Brain microvascular endothelial cell (primary cell): ENCODE data around the gene SLC34A2.
"Not testable (repeated sequence)": the region's sequence is repeated elsewhere in the genome, so short reads cannot be mapped to it uniquely, and the experiment has no call there.

ENCODE experiments used
- DNase-seq: peaks from one replicate; pipeline ENCODE4 v3.0.0-alpha.2; 2020
- H3K27ac ChIP-seq: fragments of 250-450 bp; sonication (Bioruptor Pico); 2 replicates; pipeline ENCODE4 v1.5.1; 2020; ENCODE audit warnings: mild to moderate bottlenecking, moderate library complexity
- H3K27me3 ChIP-seq: fragments of 250-450 bp; sonication (Bioruptor Pico); replicated peaks from 2 replicates; pipeline ENCODE4 v1.5.1; 2020; ENCODE audit warnings: mild to moderate bottlenecking
- H3K36me3 ChIP-seq: fragments of 250-450 bp; sonication (Bioruptor Pico); replicated peaks from 2 replicates; pipeline ENCODE4 v1.5.1; 2020; ENCODE audit warnings: mild to moderate bottlenecking
- H3K4me3 ChIP-seq: 2 replicates; pipeline ENCODE4 v1.5.1; 2011; ENCODE audit warnings: low read depth, mild to moderate bottlenecking, control low read depth, low read length, moderate library complexity
- in situ Hi-C: cut with HindIII; loops from 2 replicates; pipeline ENCODE4 v1.10.0; 2017; ENCODE audit warnings: low sequenced_read_pairs, low pct_ligation_motif_present
- TF ChIP-seq, protein P1 (sequence below): IDR thresholded peaks from 2 replicates; pipeline ENCODE4 v1.5.1; 2011; ENCODE audit warnings: low read depth, mild to moderate bottlenecking, moderate library complexity, low read length, control low read depth, inconsistent platforms; ENCODE audit errors: missing control alignments

The SLC34A2 gene, protein sequence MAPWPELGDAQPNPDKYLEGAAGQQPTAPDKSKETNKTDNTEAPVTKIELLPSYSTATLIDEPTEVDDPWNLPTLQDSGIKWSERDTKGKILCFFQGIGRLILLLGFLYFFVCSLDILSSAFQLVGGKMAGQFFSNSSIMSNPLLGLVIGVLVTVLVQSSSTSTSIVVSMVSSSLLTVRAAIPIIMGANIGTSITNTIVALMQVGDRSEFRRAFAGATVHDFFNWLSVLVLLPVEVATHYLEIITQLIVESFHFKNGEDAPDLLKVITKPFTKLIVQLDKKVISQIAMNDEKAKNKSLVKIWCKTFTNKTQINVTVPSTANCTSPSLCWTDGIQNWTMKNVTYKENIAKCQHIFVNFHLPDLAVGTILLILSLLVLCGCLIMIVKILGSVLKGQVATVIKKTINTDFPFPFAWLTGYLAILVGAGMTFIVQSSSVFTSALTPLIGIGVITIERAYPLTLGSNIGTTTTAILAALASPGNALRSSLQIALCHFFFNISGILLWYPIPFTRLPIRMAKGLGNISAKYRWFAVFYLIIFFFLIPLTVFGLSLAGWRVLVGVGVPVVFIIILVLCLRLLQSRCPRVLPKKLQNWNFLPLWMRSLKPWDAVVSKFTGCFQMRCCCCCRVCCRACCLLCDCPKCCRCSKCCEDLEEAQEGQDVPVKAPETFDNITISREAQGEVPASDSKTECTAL

DNA sequence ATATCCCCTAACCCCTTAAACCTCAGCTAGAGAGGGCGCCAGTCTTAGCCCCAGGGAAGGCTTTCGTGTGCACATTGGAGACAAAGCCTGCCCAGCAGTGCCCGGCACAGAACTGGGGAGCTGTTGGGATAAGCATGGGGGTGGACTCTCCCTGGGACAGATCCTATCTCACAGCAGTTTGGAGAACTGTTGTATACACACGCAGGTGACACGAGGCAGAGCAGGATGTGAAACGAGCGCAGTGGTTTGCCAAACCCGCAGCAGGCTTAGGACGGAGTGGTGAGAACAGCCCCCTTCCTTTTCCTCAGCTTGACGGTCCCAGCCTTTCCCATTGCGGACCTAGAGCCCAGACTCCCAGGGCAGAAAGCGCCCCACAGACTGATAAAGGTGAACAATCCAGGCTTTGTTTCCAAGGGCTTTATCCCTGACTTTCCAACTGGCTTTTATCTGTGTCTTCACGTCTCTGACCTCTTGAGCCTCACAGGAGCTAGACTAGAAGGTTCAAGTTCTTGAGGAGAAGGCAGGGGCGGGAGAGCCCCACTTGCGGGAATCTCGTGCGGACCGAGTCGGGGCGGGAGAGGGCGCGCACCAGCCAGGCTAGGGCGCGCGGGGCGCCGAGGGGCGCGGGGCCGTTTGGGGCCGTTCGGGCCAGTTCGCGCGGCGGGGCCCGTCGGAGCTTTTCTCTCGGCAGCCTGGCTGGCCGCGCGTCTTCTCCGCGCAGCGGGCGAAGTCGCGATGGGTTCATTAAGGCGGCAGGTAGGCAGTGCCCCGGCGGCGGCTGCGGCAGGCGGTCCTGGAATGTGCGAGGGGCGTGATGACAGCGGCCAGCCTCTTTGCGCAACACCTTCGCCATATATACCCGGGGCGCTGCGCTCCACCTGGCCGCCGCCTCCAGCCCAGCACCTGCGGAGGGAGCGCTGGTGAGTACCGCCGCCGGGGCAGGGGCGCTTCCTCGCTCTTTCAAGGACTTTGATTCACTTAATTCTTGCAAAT is at the start of gene SLC34A2:
Gene SLC34A2, plus strand, starts transcription at position 881 of the 993 bp plus-strand sequence. CDS start 6,650 bp downstream, outside the sequence.
- H3K27me3 ChIP-seq: peaks cover 16% of the 10 kb centered on the region
- DNase-seq: no peak

DNA sequence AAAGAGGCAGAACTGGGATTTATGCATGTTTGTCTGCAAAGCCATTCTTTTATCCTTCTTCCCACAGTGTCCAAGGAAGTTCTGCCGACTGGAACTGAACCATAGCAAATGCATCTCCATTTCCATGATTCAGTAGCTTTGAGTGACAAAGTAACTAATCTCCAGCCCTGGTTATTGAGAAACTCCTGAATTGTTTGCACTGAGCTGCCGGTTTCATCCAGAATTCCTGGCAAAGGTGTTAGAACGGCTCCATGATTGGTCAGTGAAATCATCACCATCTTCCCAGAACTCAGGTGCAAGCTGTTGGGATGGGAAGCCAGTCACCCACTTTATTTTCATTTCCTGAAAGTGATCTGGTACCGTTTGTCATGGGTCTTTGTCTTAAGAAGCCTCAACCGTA is 47.0 kb upstream of the SLC34A2 start:
- TF ChIP-seq, protein P1, sequence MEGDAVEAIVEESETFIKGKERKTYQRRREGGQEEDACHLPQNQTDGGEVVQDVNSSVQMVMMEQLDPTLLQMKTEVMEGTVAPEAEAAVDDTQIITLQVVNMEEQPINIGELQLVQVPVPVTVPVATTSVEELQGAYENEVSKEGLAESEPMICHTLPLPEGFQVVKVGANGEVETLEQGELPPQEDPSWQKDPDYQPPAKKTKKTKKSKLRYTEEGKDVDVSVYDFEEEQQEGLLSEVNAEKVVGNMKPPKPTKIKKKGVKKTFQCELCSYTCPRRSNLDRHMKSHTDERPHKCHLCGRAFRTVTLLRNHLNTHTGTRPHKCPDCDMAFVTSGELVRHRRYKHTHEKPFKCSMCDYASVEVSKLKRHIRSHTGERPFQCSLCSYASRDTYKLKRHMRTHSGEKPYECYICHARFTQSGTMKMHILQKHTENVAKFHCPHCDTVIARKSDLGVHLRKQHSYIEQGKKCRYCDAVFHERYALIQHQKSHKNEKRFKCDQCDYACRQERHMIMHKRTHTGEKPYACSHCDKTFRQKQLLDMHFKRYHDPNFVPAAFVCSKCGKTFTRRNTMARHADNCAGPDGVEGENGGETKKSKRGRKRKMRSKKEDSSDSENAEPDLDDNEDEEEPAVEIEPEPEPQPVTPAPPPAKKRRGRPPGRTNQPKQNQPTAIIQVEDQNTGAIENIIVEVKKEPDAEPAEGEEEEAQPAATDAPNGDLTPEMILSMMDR: no peak
- Histone ChIP-seq H3K4me3 (no peak overlapping the region), H3K27me3 (no peaks in the 10 kb centered on the region), H3K36me3 (no peaks in the 10 kb centered on the region), H3K27ac (no peak overlapping the region)
- no peak for DNase-seq
- in situ Hi-C loops: no loop called here

More for the DNA sequence above, at the start of gene SLC34A2:
- no peaks in the 10 kb centered on the region for H3K36me3 ChIP-seq
- TF ChIP-seq, protein P1: no peak
- H3K4me3 ChIP-seq: no peak within 1 kb of the TSS
- in situ Hi-C loops: no loop called here
- H3K27ac ChIP-seq: no peak within 1 kb of the TSS

DNA sequence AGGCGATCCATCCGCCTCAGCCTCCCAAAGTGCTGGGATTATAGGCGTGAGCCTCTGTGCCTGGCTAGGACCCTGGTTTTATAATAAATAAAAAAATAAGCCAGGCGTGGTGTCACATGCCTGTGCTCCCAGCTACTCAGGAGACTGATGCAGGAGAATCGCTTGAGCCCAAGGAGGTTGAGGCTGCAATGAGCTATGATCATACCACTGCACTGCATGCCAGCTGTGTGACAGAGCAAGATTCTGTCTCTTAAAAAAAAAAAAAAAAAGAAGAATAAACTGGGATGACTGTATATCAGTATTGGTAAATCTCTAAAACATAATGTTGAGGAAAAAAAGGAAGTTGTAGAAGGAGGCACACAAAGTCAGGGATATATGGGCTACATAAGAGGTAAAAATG is 45.7 kb upstream of the SLC34A2 start:
- H3K27ac ChIP-seq: no peak overlapping the region
- TF ChIP-seq, protein P1: no peak
- in situ Hi-C loops: no loop called here
- no peaks in the 10 kb centered on the region for H3K27me3 ChIP-seq
- DNase-seq: no peak
- H3K36me3 ChIP-seq: no peaks in the 10 kb centered on the region
- H3K4me3 ChIP-seq: no peak overlapping the region

DNA sequence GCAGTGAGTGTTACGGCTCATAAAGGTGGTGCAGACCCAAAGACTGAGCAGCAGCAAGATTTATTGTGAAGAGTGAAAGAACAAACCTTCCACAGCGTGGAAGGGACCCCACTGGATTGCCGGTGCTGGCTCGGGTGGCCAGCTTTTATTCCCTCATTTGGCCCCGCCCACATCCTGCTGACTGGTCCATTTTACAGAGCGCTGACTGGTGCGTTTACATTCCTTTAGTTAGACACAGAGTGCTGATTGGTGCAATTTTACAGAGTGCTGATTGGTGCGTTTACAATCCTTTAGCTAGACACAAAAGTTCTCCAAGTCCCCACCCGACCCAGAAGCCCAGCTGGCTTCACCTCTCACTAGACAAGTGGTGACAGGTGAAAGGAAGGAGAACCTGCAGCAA is 42.0 kb upstream of the SLC34A2 start:
- in situ Hi-C loops, H3K36me3 ChIP-seq, H3K27me3 ChIP-seq, H3K4me3 ChIP-seq, H3K27ac ChIP-seq, DNase-seq: not testable (repeated sequence)

DNA sequence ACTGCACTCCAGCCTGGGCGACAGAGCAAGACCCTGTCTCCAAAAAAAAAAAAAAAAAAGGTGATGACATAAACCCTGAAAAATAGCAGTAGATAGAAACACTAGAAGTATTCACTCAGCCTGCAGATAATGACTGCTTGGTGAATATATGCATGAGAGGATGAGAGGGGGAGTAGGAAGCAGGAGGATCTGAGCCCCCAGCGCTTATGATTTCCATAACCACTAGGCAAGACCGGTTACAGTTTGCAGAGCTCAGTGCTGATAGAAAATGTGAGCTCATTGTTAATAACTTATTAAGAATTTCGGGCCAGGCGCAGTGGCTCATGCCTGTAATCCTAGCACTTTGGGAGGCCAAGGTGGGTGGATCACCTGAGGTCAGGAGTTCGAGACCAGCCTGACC is 40.8 kb upstream of the SLC34A2 start:
- in situ Hi-C loops: no loop called here
- H3K36me3 ChIP-seq: no peaks in the 10 kb centered on the region
- no peak overlapping the region for H3K27ac ChIP-seq
- no peak overlapping the region for H3K4me3 ChIP-seq
- H3K27me3 ChIP-seq: no peaks in the 10 kb centered on the region
- TF ChIP-seq, protein P1: no peak
- no peak for DNase-seq
